Measurements from ENCODE around the gene ATP1A1.

Gene ATP1A1

GRCh38 chr1:116345843-116346242 is 27.2 kb upstream of the ATP1A1 start:
- no peak for DNase-seq

GRCh38 chr1:116346943-116347673 is 25.9 kb upstream of the ATP1A1 start:
- DNase-seq: no peak

GRCh38 chr1:116347696-116348095 is 25.3 kb upstream of the ATP1A1 start:
- no peak for DNase-seq

GRCh38 chr1:116350097-116350645 is 22.9 kb upstream of the ATP1A1 start:
- no peak for DNase-seq

- no peak for DNase-seq
These were observed 21.1 kb upstream of the ATP1A1 start for GRCh38 chr1:116351914-116352313.

GRCh38 chr1:116352349-116352813 is 20.7 kb upstream of the ATP1A1 start:
- no peak for DNase-seq

GRCh38 chr1:116353155-116353554 is 19.9 kb upstream of the ATP1A1 start:
- no peak for DNase-seq

- DNase-seq: no peak
These were observed 17.0 kb upstream of the ATP1A1 start for GRCh38 chr1:116356067-116356466.

GRCh38 chr1:116356673-116357072 is 16.4 kb upstream of the ATP1A1 start:
- no peak for DNase-seq

- DNase-seq: no peak
These were observed 15.6 kb upstream of the ATP1A1 start for GRCh38 chr1:116357487-116357886.

GRCh38 chr1:116359060-116359830 is 13.8 kb upstream of the ATP1A1 start:
- peak; percentile 32 for DNase-seq

- DNase-seq: no peak
These were observed 13.2 kb upstream of the ATP1A1 start for GRCh38 chr1:116359871-116360270.

GRCh38 chr1:116360429-116361173 is 12.4 kb upstream of the ATP1A1 start:
- no peak for DNase-seq

- no peak for DNase-seq
These were observed 11.4 kb upstream of the ATP1A1 start for GRCh38 chr1:116361648-116362047.

- DNase-seq: no peak
These were observed 11.0 kb upstream of the ATP1A1 start for GRCh38 chr1:116362050-116362449.

- no peak for DNase-seq
These were observed 7.7 kb upstream of the ATP1A1 start for GRCh38 chr1:116365353-116365780.

GRCh38 chr1:116365857-116366256 is 7.2 kb upstream of the ATP1A1 start:
- no peak for DNase-seq

- no peak for DNase-seq
These were observed 5.6 kb upstream of the ATP1A1 start for GRCh38 chr1:116367256-116367945.

- DNase-seq: no peak
These were observed 4.8 kb upstream of the ATP1A1 start for GRCh38 chr1:116368241-116368640.

- DNase-seq: no peak
These were observed 2.9 kb upstream of the ATP1A1 start for GRCh38 chr1:116370181-116370580.

- DNase-seq: no peak
These were observed 1.3 kb upstream of the ATP1A1 start for GRCh38 chr1:116371752-116372151.

- DNase-seq: no peak
These were observed 853 bp upstream of the ATP1A1 start for GRCh38 chr1:116372191-116372590.

Measured in kidney glomerular epithelial cell (primary cell).